Measurements from ENCODE around the gene TMEM86B. TPM values are rescaled to one million over a fixed set of nuclear protein-coding genes. Genes with fewer than 3 reads are reported as not detected.

TMEM86B gene
- total RNA-seq, 1 donor from 2014 or later, result 1.6 TPM

- ATAC-seq, result no peak
- DNase-seq (ENCODE audit: missing footprints), result no peak
- intact Hi-C loops (cut with DNase I), result no loop called here
Measured at GRCh38 chr19:55246462-55247451, 18.2 kb upstream of the TMEM86B start.

GRCh38 chr19:55245236-55245904, 16.8 kb upstream of the TMEM86B start:
- intact Hi-C loops (cut with DNase I), result no loop called here
- ATAC-seq (no peak), DNase-seq (ENCODE audit: missing footprints) (no peak)

GRCh38 chr19:55244004-55244680, 15.6 kb upstream of the TMEM86B start:
- DNase-seq (ENCODE audit: missing footprints), result no peak
- intact Hi-C loops (cut with DNase I), result no loop called here
- ATAC-seq, result no peak

- DNase-seq (ENCODE audit: missing footprints) (no peak), ATAC-seq (no peak)
- intact Hi-C loops (cut with DNase I), result no loop called here
Measured at GRCh38 chr19:55242517-55242916, 14.0 kb upstream of the TMEM86B start.

- DNase-seq (ENCODE audit: missing footprints) (no peak), ATAC-seq (no peak)
- intact Hi-C loops (cut with DNase I), result no loop called here
Measured at GRCh38 chr19:55241935-55242464, 13.4 kb upstream of the TMEM86B start.

- intact Hi-C loops (cut with DNase I), result no loop called here
Measured at GRCh38 chr19:55241143-55241934, 12.8 kb upstream of the TMEM86B start.

GRCh38 chr19:55240713-55241020, 12.1 kb upstream of the TMEM86B start:
- DNase-seq (ENCODE audit: missing footprints) (no peak), ATAC-seq (no peak)
- intact Hi-C loops (cut with DNase I), result no loop called here

More at GRCh38 chr19:55241143-55241934, 12.8 kb upstream of the TMEM86B start:
- ATAC-seq (no peak), DNase-seq (ENCODE audit: missing footprints) (no peak)

- intact Hi-C loops (cut with DNase I), result no loop called here
- ATAC-seq, result no peak
- no peak for DNase-seq (ENCODE audit: missing footprints)
Measured at GRCh38 chr19:55239004-55239403, 10.4 kb upstream of the TMEM86B start.

GRCh38 chr19:55238030-55238429, 9.5 kb upstream of the TMEM86B start:
- intact Hi-C loops (cut with DNase I), result no loop called here
- DNase-seq (ENCODE audit: missing footprints) (no peak), ATAC-seq (no peak)

GRCh38 chr19:55232986-55233385, 4.4 kb upstream of the TMEM86B start:
- no peak for DNase-seq (ENCODE audit: missing footprints)
- intact Hi-C loops (cut with DNase I), result no loop called here
- no peak for ATAC-seq

GRCh38 chr19:55232286-55232602, 3.7 kb upstream of the TMEM86B start:
- intact Hi-C loops (cut with DNase I), result no loop called here
- no peak for ATAC-seq
- no peak for DNase-seq (ENCODE audit: missing footprints)

- intact Hi-C loops (cut with DNase I), result no loop called here
- no peak for DNase-seq (ENCODE audit: missing footprints)
- no peak for ATAC-seq
Measured at GRCh38 chr19:55231391-55232285, 3.1 kb upstream of the TMEM86B start.

- no peak for DNase-seq (ENCODE audit: missing footprints)
- no peak for ATAC-seq
- intact Hi-C loops (cut with DNase I), result no loop called here
Measured at GRCh38 chr19:55230780-55231179, 2.2 kb upstream of the TMEM86B start.

- ATAC-seq (no peak), DNase-seq (ENCODE audit: missing footprints) (no peak)
- intact Hi-C loops (cut with DNase I), result no loop called here
Measured at GRCh38 chr19:55230329-55230728, 1.8 kb upstream of the TMEM86B start.

GRCh38 chr19:55229789-55230182, 1.2 kb upstream of the TMEM86B start:
- DNase-seq (ENCODE audit: missing footprints) (no peak), ATAC-seq (no peak)
- intact Hi-C loops (cut with DNase I), result no loop called here

- DNase-seq (ENCODE audit: missing footprints) (no peak), ATAC-seq (no peak)
- intact Hi-C loops (cut with DNase I), result no loop called here
Measured at GRCh38 chr19:55229145-55229788, 704 bp upstream of the TMEM86B start.

GRCh38 chr19:55228015-55228391, 560 bp downstream of the TMEM86B start:
- DNase-seq (ENCODE audit: missing footprints), result no peak
- peak; percentile 84 for ATAC-seq
- intact Hi-C loops (cut with DNase I), result no loop called here

Measured in Right ventricle myocardium inferior (tissue), 1 donor.